PC-3 (cell line): ENCODE data around the gene SNX17. TPM values are rescaled to one million over a fixed set of nuclear protein-coding genes. Genes with fewer than 3 reads are reported as not detected.

ENCODE experiments used
- ATAC-seq: fragments of 200-7000 bp; cut with Tn5 transposase; 2 replicates; pipeline ENCODE4 v1.9.1; 2020; ENCODE audit warnings: mild to moderate bottlenecking, moderate library complexity
- BruUV-seq: library from RNA; stranded (reverse); fragments of 400-500 nt; replicated peaks from 2 replicates; lab custom pipeline; 2021; lab: Mats Ljungman, UMichigan
- CTCF ChIA-PET: fragments of 300-600 bp; sonication (Branson Sonifier 250); formaldehyde crosslinking; loops from one replicate; lab custom pipeline; 2022; ENCODE audit warnings: antibody characterized with exemption; lab: Charles Lee
- POLR2A ChIA-PET: fragments of 300-600 bp; sonication (Branson Sonifier 250); formaldehyde crosslinking; loops from one replicate; lab custom pipeline; 2022; ENCODE audit warnings: antibody characterized with exemption; ENCODE audit not compliant: unreplicated experiment; lab: Charles Lee
- DNase-seq: peaks from one replicate; pipeline ENCODE4 v3.0.0-alpha.2; 2015
- H2AFZ ChIP-seq: fragments of 300-600 bp; sonication (generic); 2 replicates; pipeline ENCODE4 v1.6.0; 2016; ENCODE audit warnings: antibody characterized with exemption, low read length
- H3F3A ChIP-seq: fragments of 300-600 bp; sonication (generic); one replicate; pipeline ENCODE4 v1.6.0; 2017; ENCODE audit warnings: antibody characterized with exemption, low read length, control low read depth, mild to moderate bottlenecking; ENCODE audit not compliant: unreplicated experiment
- H3K27ac ChIP-seq: fragments of 300-600 bp; sonication (generic); 2 replicates; pipeline ENCODE4 v1.5.1; 2016; ENCODE audit warnings: mild to moderate bottlenecking, low read length
- H3K27me3 ChIP-seq: fragments of 300-600 bp; sonication (generic); 2 replicates; pipeline ENCODE4 v1.6.1; 2016; ENCODE audit warnings: low read length, mixed read lengths
- H3K36me3 ChIP-seq: fragments of 300-600 bp; sonication (generic); 2 replicates; pipeline ENCODE4 v1.6.1; 2016; ENCODE audit warnings: low read depth, mixed run types, low read length, mixed read lengths
- H3K4me1 ChIP-seq: fragments of 300-600 bp; sonication (generic); 2 replicates; pipeline ENCODE4 v1.5.1; 2016; ENCODE audit warnings: low read length; ENCODE audit not compliant: insufficient read depth
- H3K4me2 ChIP-seq: fragments of 300-600 bp; sonication (generic); 2 replicates; pipeline ENCODE4 v1.6.0; 2016; ENCODE audit warnings: low read length
- H3K4me3 ChIP-seq: fragments of 300-600 bp; sonication (generic); 2 replicates; pipeline ENCODE4 v1.5.1; 2016; ENCODE audit warnings: mild to moderate bottlenecking, low read length, mixed read lengths
- H3K79me2 ChIP-seq: fragments of 300-600 bp; sonication (generic); 2 replicates; pipeline ENCODE4 v1.6.1; 2017; ENCODE audit warnings: low read length, mixed read lengths
- H3K9ac ChIP-seq: fragments of 300-600 bp; sonication (generic); 2 replicates; pipeline ENCODE4 v1.6.0; 2016; ENCODE audit warnings: mild to moderate bottlenecking, low read length
- H3K9me2 ChIP-seq: fragments of 300-600 bp; sonication (generic); replicated peaks from 2 replicates; pipeline ENCODE4 v1.6.1; 2016; ENCODE audit warnings: mixed run types, low read length, mixed read lengths
- H3K9me3 ChIP-seq: fragments of 300-600 bp; sonication (generic); 2 replicates; pipeline ENCODE4 v1.6.1; 2016; ENCODE audit warnings: low read length, mixed read lengths
- H4K20me1 ChIP-seq: fragments of 300-600 bp; sonication (generic); 2 replicates; pipeline ENCODE4 v1.6.1; 2016; ENCODE audit warnings: low read length, mixed read lengths
- EZH2 ChIP-seq: fragments of 300-600 bp; sonication (generic); IDR thresholded peaks from one replicate; pipeline ENCODE4 v1.6.1; 2017; ENCODE audit warnings: antibody characterized with exemption, mild to moderate bottlenecking, low read length; ENCODE audit not compliant: unreplicated experiment
- EZH2phosphoT487 ChIP-seq: fragments of 300-600 bp; sonication (generic); IDR thresholded peaks from 2 replicates; pipeline ENCODE4 v1.6.1; 2018; ENCODE audit warnings: mild to moderate bottlenecking, antibody characterized with exemption, low read length, borderline replicate concordance
- intact Hi-C: fragments of 100-400 bp; cut with micrococcal nuclease; formaldehyde crosslinking; loops from 2 replicates; pipeline ENCODE4 v1.9.0; 2023
- total RNA-seq: library from RNA; depleted of rRNA; stranded (reverse); fragments of >200 nt; gene quantifications from 2 replicates; pipeline ENCODE4 v1.2.3, GENCODE V29; 2014
- TF ChIP-seq, protein P1 (sequence below): fragments of 300-600 bp; sonication (generic); conservative IDR thresholded peaks from 2 replicates; pipeline ENCODE4 v1.5.1; 2017; ENCODE audit warnings: antibody characterized with exemption, low read depth, mild to moderate bottlenecking, low read length

SNX17 gene
- total RNA-seq, 1 experiment from 2014 or later, result 110 TPM

DNA sequence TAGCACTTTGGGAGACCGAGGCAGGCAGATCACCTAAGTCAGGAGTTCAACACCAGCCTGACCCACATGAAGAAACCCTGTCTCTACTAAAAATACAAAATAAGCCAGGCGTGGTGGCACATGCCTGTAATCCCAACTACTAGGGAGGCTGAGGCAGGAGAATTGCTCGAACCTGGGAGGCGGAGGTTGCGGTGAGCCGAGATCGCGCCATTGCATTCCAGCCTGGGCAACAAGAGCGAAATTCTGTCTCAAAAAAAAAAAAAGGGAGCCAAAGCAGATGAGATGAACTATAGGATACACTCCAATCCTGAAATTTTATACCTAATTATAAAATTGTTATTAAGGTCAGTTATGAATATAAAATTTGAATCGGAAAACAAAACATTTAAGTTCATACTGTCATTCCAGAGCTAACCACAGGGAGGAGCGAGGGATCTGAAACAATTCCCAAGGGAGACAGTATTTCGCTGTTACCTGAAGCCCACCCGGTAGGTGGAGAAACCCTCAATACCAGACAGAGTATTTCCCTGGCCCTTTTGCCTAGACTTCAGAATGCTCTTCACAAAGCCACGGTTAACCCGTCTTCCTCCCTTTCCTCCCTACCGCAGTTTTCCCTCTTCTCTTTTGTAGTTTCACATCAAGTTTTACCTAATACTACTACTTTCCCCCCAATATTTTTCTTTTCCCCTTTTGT lies 37.5 kb downstream of the SNX17 start:
- H4K20me1 ChIP-seq, result peaks cover 27% of the 10 kb centered on the region
- H2AFZ ChIP-seq, result no peak overlapping the region
- peak overlapping the region; percentile 77 for H3K4me3 ChIP-seq
- peaks cover 64% of the 10 kb centered on the region for H3K79me2 ChIP-seq
- H3K9me3 ChIP-seq, result no peaks in the 10 kb centered on the region
- no peaks in the 10 kb centered on the region for H3K27me3 ChIP-seq
- intact Hi-C loops, result loop anchor here (1.0 to 10.0 kb wide), 3 partner anchors 221 to 275 kb away; partner anchors contain the start of genes CCDC121 and GPN1
- no peaks in the 10 kb centered on the region for H3F3A ChIP-seq
- BruUV-seq, result no TSS peak
- H3K9me2 ChIP-seq, result no peaks in the 10 kb centered on the region
- DNase-seq, result peak; percentile 72
- no peak overlapping the region for H3K27ac ChIP-seq
- H3K36me3 ChIP-seq, result peaks cover 3% of the 10 kb centered on the region; the same call in 1 of the 2 replicates
- ATAC-seq, result no peak
- TF ChIP-seq, protein P1, sequence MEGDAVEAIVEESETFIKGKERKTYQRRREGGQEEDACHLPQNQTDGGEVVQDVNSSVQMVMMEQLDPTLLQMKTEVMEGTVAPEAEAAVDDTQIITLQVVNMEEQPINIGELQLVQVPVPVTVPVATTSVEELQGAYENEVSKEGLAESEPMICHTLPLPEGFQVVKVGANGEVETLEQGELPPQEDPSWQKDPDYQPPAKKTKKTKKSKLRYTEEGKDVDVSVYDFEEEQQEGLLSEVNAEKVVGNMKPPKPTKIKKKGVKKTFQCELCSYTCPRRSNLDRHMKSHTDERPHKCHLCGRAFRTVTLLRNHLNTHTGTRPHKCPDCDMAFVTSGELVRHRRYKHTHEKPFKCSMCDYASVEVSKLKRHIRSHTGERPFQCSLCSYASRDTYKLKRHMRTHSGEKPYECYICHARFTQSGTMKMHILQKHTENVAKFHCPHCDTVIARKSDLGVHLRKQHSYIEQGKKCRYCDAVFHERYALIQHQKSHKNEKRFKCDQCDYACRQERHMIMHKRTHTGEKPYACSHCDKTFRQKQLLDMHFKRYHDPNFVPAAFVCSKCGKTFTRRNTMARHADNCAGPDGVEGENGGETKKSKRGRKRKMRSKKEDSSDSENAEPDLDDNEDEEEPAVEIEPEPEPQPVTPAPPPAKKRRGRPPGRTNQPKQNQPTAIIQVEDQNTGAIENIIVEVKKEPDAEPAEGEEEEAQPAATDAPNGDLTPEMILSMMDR, result peak; percentile 71
- TF ChIP-seq EZH2, result no peak
- POLR2A ChIA-PET, result interaction anchor here (0.6 to 0.7 kb wide), 2 partner anchors 21 to 163 kb away, joined by 4 to 6 read pairs; partner anchors contain the start of gene NRBP1
- H3K4me1 ChIP-seq, result peaks cover 21% of the 10 kb centered on the region; the same call in 1 of the 2 replicates
- CTCF ChIA-PET, result interaction anchor here (0.6 to 1.0 kb wide), 2 partner anchors 22 to 48 kb away, joined by 3 to 5 read pairs; no protein-coding TSS in a partner anchor
- H3K4me2 ChIP-seq, result peak overlapping the region; percentile 96
- peak overlapping the region; percentile 91 for H3K9ac ChIP-seq

- H3K27me3 ChIP-seq, result no peaks in the 10 kb centered on the region
- no peak for TF ChIP-seq EZH2
- TF ChIP-seq EZH2phosphoT487, result no peak
- TF ChIP-seq, protein P1, result no peak
- no peaks in the 10 kb centered on the region for H3F3A ChIP-seq
- H3K9ac ChIP-seq, result peak overlapping the region; percentile 91
- H3K4me2 ChIP-seq, result peak overlapping the region; percentile 96
- ATAC-seq (peak; percentile 50), DNase-seq (peak; percentile 14)
- peaks cover 3% of the 10 kb centered on the region; the same call in 1 of the 2 replicates for H3K36me3 ChIP-seq
- peak overlapping the region; percentile 77 for H3K4me3 ChIP-seq
- no peaks in the 10 kb centered on the region for H3K9me2 ChIP-seq
- H3K9me3 ChIP-seq, result no peaks in the 10 kb centered on the region
- peak overlapping the region; percentile 50 for H3K27ac ChIP-seq
- H3K4me1 ChIP-seq, result peaks cover 21% of the 10 kb centered on the region; the same call in 1 of the 2 replicates
- H3K79me2 ChIP-seq, result peaks cover 56% of the 10 kb centered on the region
- peaks cover 27% of the 10 kb centered on the region for H4K20me1 ChIP-seq
- peak overlapping the region; percentile 82 for H2AFZ ChIP-seq
- BruUV-seq, result no TSS peak
- ChIA-PET CTCF (interaction anchor here (1.0 kb wide), 2 partner anchors 22 to 281 kb away, joined by 3 read pairs; no protein-coding TSS in a partner anchor), POLR2A (interaction anchor here (0.5 to 0.6 kb wide), 3 partner anchors 39 to 273 kb away, joined by 5 to 10 read pairs (median 7); partner anchors contain the start of genes EIF2B4 and SNX17)
- intact Hi-C loops, result loop anchor here (1.0 to 10.0 kb wide), 4 partner anchors 20 to 275 kb away; partner anchors contain the start of genes CCDC121, GPN1 and NRBP1
These were observed 38.3 kb downstream of the SNX17 start for GRCh38 chr2:27408601-27409320.
